SK-N-SH treated with all-trans-retinoic acid at 6 μM for 48 hours (cell line): ENCODE measurements around the gene KIF6.

Source experiments
- ATAC-seq: fragments of 200-7000 bp; cut with Tn5 transposase; 3 replicates; pipeline ENCODE4 v1.9.1; 2020; ENCODE audit warnings: mild to moderate bottlenecking, moderate library complexity
- ARNTL ChIP-seq: fragments of 450-650 bp; formaldehyde crosslinking; IDR thresholded peaks from 2 replicates; pipeline ENCODE4 v1.5.0; 2020; ENCODE audit warnings: low read depth, mild to moderate bottlenecking, moderate library complexity, borderline replicate concordance
- BACH2 ChIP-seq: fragments of 250-450 bp; sonication (Bioruptor Pico); IDR thresholded peaks from 2 replicates; pipeline ENCODE4 v1.9.0; 2021; ENCODE audit warnings: mild to moderate bottlenecking, borderline replicate concordance
- CREB5 ChIP-seq: fragments of 250-450 bp; sonication (Bioruptor Pico); IDR thresholded peaks from 2 replicates; pipeline ENCODE4 v1.5.1; 2020; ENCODE audit warnings: low read depth, mild to moderate bottlenecking, moderate library complexity
- CSDC2 ChIP-seq: fragments of 250-450 bp; sonication (Bioruptor Pico); IDR thresholded peaks from 2 replicates; pipeline ENCODE4 v1.5.0; 2020; ENCODE audit warnings: mild to moderate bottlenecking, moderate library complexity
- ESRRG ChIP-seq: fragments of 250-450 bp; sonication (Bioruptor Pico); IDR thresholded peaks from 2 replicates; pipeline ENCODE4 v1.6.1; 2021; ENCODE audit warnings: mild to moderate bottlenecking
- GLIS3 ChIP-seq: fragments of 250-450 bp; sonication (Bioruptor Pico); IDR thresholded peaks from 2 replicates; pipeline ENCODE4 v1.5.0; 2020; ENCODE audit warnings: mild to moderate bottlenecking, moderate library complexity
- ISL1 ChIP-seq: fragments of 250-450 bp; sonication (Bioruptor Pico); IDR thresholded peaks from 2 replicates; pipeline ENCODE4 v2.1.2; 2022; ENCODE audit warnings: mild to moderate bottlenecking, moderate library complexity
- OSR1 ChIP-seq: fragments of 250-450 bp; sonication (Bioruptor Pico); IDR thresholded peaks from 2 replicates; pipeline ENCODE4 v1.8.0; 2022; ENCODE audit warnings: moderate library complexity, mild to moderate bottlenecking, inconsistent platforms
- POU6F1 ChIP-seq: fragments of 250-450 bp; sonication (Bioruptor Pico); IDR thresholded peaks from 2 replicates; pipeline ENCODE4 v1.8.0; 2021; ENCODE audit warnings: low read depth, mild to moderate bottlenecking, moderate library complexity, borderline replicate concordance
- PPARA ChIP-seq: fragments of 250-450 bp; sonication (Bioruptor Pico); IDR thresholded peaks from 2 replicates; pipeline ENCODE4 v1.5.0; 2020; ENCODE audit warnings: mild to moderate bottlenecking, borderline replicate concordance
- RARB ChIP-seq: fragments of 250-450 bp; sonication (Bioruptor Pico); IDR thresholded peaks from 2 replicates; pipeline ENCODE4 v1.8.0; 2021; ENCODE audit warnings: mild to moderate bottlenecking, moderate library complexity
- SNAI2 ChIP-seq: fragments of 250-450 bp; sonication (Bioruptor Pico); IDR thresholded peaks from 2 replicates; pipeline ENCODE4 v1.5.0; 2020; ENCODE audit warnings: mild to moderate bottlenecking, moderate library complexity
- TCF4 ChIP-seq: fragments of 250-450 bp; sonication (Bioruptor Pico); IDR thresholded peaks from 2 replicates; pipeline ENCODE4 v1.8.0; 2021; ENCODE audit warnings: mild to moderate bottlenecking, moderate library complexity, borderline replicate concordance
- ZC3H10 ChIP-seq: fragments of 250-450 bp; sonication (Bioruptor Pico); IDR thresholded peaks from 2 replicates; pipeline ENCODE4 v1.5.1; 2021; ENCODE audit warnings: mild to moderate bottlenecking, moderate library complexity
- ZFP3 ChIP-seq: fragments of 250-450 bp; sonication (Bioruptor Pico); IDR thresholded peaks from 2 replicates; pipeline ENCODE4 v1.5.0; 2020; ENCODE audit warnings: mild to moderate bottlenecking, moderate library complexity
- ZFP30 ChIP-seq: fragments of 450-650 bp; formaldehyde crosslinking; IDR thresholded peaks from 2 replicates; pipeline ENCODE4 v1.5.0; 2022; ENCODE audit warnings: mild to moderate bottlenecking, moderate library complexity
- ZNF565 ChIP-seq: fragments of 450-650 bp; formaldehyde crosslinking; conservative IDR thresholded peaks from 2 replicates; pipeline ENCODE4 v1.5.0; 2020; ENCODE audit warnings: low read depth, mild to moderate bottlenecking, moderate library complexity
- ZNF70 ChIP-seq: fragments of 450-650 bp; formaldehyde crosslinking; IDR thresholded peaks from 2 replicates; pipeline ENCODE4 v1.5.0; 2020; ENCODE audit warnings: mild to moderate bottlenecking, moderate library complexity
- ZNF8 ChIP-seq: fragments of 450-650 bp; formaldehyde crosslinking; IDR thresholded peaks from 2 replicates; pipeline ENCODE4 v1.5.0; 2020; ENCODE audit warnings: mild to moderate bottlenecking, moderate library complexity
- TF ChIP-seq, protein P1 (sequence below): fragments of 250-450 bp; sonication (Bioruptor Pico); IDR thresholded peaks from 2 replicates; pipeline ENCODE4 v1.5.0; 2020; ENCODE audit warnings: mild to moderate bottlenecking, moderate library complexity

The KIF6 gene

DNA sequence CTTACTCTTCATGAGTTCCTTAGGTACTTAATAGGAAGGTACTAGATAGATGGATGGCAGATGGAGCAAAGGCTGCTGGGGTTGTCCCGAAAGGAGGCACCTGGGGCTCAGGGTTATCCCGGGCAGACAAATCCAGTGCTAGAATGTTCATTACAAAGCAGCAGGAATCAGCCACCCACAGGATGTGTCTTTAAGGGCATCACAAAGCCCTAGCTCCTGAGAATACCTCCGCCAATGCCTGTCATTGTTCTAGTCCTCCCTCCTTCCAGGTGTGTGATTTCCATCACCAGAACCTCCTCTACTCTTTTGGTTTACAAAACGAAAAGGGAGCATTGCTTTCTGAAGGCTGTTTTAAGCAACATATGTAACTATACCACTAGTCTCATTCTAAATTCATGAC lies 138.1 kb downstream of the KIF6 start:
- ATAC-seq = no peak
- TF ChIP-seq ZNF8 (CRISPR knock-in tag) (no peak), CREB5 (no peak)

DNA sequence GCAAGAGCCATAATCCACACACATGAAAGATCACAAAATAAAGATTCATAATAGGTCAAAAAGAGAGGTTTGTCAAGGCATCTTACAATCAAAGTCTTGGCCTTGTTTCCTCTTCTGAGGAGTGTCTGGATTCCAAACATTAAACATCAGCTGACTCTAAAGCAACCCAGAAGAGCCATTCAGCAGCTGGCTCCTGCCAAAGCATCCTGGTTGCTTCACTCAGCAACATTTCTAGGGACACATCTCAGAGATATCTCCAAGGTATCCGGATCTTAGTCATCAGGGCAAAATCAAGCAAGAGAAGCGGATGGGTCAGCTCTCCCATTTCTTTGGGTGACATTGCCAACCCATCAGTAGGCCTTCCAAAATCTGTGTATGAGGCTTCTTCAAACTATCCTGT lies 139.6 kb downstream of the KIF6 start:
- no peak for TF ChIP-seq POU6F1 (CRISPR knock-in tag)
- TF ChIP-seq ZNF70 (CRISPR knock-in tag) = no peak
- no peak for TF ChIP-seq ESRRG (CRISPR knock-in tag)
- TF ChIP-seq PPARA (CRISPR knock-in tag) = no peak
- no peak for TF ChIP-seq BACH2 (CRISPR knock-in tag)
- TF ChIP-seq OSR1 = no peak
- TF ChIP-seq TCF4 (CRISPR knock-in tag) = no peak
- no peak for TF ChIP-seq ZNF565 (CRISPR knock-in tag)
- no peak for TF ChIP-seq ZFP30
- TF ChIP-seq ZC3H10 (CRISPR knock-in tag) = no peak
- no peak for TF ChIP-seq CREB5
- TF ChIP-seq, protein P1, sequence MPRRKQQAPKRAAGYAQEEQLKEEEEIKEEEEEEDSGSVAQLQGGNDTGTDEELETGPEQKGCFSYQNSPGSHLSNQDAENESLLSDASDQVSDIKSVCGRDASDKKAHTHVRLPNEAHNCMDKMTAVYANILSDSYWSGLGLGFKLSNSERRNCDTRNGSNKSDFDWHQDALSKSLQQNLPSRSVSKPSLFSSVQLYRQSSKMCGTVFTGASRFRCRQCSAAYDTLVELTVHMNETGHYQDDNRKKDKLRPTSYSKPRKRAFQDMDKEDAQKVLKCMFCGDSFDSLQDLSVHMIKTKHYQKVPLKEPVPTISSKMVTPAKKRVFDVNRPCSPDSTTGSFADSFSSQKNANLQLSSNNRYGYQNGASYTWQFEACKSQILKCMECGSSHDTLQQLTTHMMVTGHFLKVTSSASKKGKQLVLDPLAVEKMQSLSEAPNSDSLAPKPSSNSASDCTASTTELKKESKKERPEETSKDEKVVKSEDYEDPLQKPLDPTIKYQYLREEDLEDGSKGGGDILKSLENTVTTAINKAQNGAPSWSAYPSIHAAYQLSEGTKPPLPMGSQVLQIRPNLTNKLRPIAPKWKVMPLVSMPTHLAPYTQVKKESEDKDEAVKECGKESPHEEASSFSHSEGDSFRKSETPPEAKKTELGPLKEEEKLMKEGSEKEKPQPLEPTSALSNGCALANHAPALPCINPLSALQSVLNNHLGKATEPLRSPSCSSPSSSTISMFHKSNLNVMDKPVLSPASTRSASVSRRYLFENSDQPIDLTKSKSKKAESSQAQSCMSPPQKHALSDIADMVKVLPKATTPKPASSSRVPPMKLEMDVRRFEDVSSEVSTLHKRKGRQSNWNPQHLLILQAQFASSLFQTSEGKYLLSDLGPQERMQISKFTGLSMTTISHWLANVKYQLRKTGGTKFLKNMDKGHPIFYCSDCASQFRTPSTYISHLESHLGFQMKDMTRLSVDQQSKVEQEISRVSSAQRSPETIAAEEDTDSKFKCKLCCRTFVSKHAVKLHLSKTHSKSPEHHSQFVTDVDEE (CRISPR knock-in tag) = no peak
- no peak for TF ChIP-seq RARB (CRISPR knock-in tag)
- TF ChIP-seq CSDC2 = no peak
- no peak for TF ChIP-seq SNAI2
- no peak for TF ChIP-seq GLIS3 (CRISPR knock-in tag)
- TF ChIP-seq ARNTL (CRISPR knock-in tag) = no peak
- no peak for TF ChIP-seq ZFP3 (CRISPR knock-in tag)
- no peak for TF ChIP-seq ISL1 (CRISPR knock-in tag)
- TF ChIP-seq, all 23 proteins: peak for 0
- no peak for ATAC-seq

- no peak for TF ChIP-seq ESRRG (CRISPR knock-in tag)
- no peak for TF ChIP-seq RARB (CRISPR knock-in tag)
- no peak for TF ChIP-seq ZNF8 (CRISPR knock-in tag)
- no peak for TF ChIP-seq ZC3H10 (CRISPR knock-in tag)
- TF ChIP-seq GLIS3 (CRISPR knock-in tag) = no peak
- no peak for TF ChIP-seq ZNF565 (CRISPR knock-in tag)
- TF ChIP-seq ARNTL (CRISPR knock-in tag) = no peak
- no peak for TF ChIP-seq CREB5
- TF ChIP-seq BACH2 (CRISPR knock-in tag) = no peak
- no peak for ATAC-seq
Observed at GRCh38 chr6:39577446-39578165, 147.6 kb downstream of the KIF6 start.
